Fibroblast of peridontal ligament (primary cell): ENCODE results near the gene RTP4.

Source experiments
- DNase-seq: peaks from one replicate; pipeline ENCODE4 v3.0.0-alpha.2; 2010; ENCODE audit errors: extremely low read depth

The RTP4 gene

GRCh38 chr3:187368251-187369088, at the start of gene RTP4:
Gene RTP4 (plus strand): TSS chr3:187368385. CDS start chr3:187368442, 57 bp downstream.
- peak; percentile 80 for DNase-seq

- DNase-seq, result peak; percentile 87
These were observed 49.2 kb upstream of the RTP4 start for GRCh38 chr3:187318819-187319616.

GRCh38 chr3:187319699-187320302, 48.4 kb upstream of the RTP4 start:
- DNase-seq, result peak; percentile 60

GRCh38 chr3:187321766-187322165, 46.4 kb upstream of the RTP4 start:
- no peak for DNase-seq

GRCh38 chr3:187322291-187322690, 45.9 kb upstream of the RTP4 start:
- DNase-seq, result no peak

GRCh38 chr3:187323091-187323490, 45.1 kb upstream of the RTP4 start:
- no peak for DNase-seq

GRCh38 chr3:187325632-187326031, 42.6 kb upstream of the RTP4 start:
- no peak for DNase-seq

- DNase-seq, result no peak
These were observed 40.3 kb upstream of the RTP4 start for GRCh38 chr3:187327845-187328244.

GRCh38 chr3:187328691-187329090, 39.5 kb upstream of the RTP4 start:
- no peak for DNase-seq

GRCh38 chr3:187334904-187335303, 33.3 kb upstream of the RTP4 start:
- no peak for DNase-seq

GRCh38 chr3:187336322-187336721, 31.9 kb upstream of the RTP4 start:
- no peak for DNase-seq

GRCh38 chr3:187340578-187340977, 27.6 kb upstream of the RTP4 start:
- DNase-seq, result no peak

GRCh38 chr3:187342255-187342654, 25.9 kb upstream of the RTP4 start:
- DNase-seq, result no peak

GRCh38 chr3:187343670-187344069, 24.5 kb upstream of the RTP4 start:
- no peak for DNase-seq

GRCh38 chr3:187352581-187353575, 15.3 kb upstream of the RTP4 start:
- DNase-seq, result no peak

GRCh38 chr3:187358068-187358467, 10.1 kb upstream of the RTP4 start:
- DNase-seq, result no peak

- DNase-seq, result no peak
These were observed 8.2 kb upstream of the RTP4 start for GRCh38 chr3:187359798-187360486.

GRCh38 chr3:187360596-187360995, 7.6 kb upstream of the RTP4 start:
- DNase-seq, result no peak

- no peak for DNase-seq
These were observed 6.3 kb upstream of the RTP4 start for GRCh38 chr3:187361835-187362234.

- no peak for DNase-seq
These were observed 553 bp upstream of the RTP4 start for GRCh38 chr3:187367561-187368103.
